Liver (tissue), 3 donors: ENCODE results near the gene JPH4.

Experiments
- CTCF ChIP-seq: fragments of 150-350 bp; IDR thresholded peaks from 2 replicates; pipeline ENCODE4 v1.5.1; 2017; ENCODE audit warnings: improper control_type of control experiment, low read depth, low read length; ENCODE audit not compliant: missing input control
- EGR1 ChIP-seq, 2 donors: IDR thresholded peaks; 2 replicates each; pipeline ENCODE4 v1.6.1; 2016 to 2018; ENCODE audit warnings: antibody characterized with exemption in 2 of 2, low read depth in 2 of 2
- RAD21 ChIP-seq, 2 donors: IDR thresholded peaks; 2 replicates each; pipeline ENCODE4 v1.6.1; 2016; ENCODE audit warnings: antibody characterized with exemption in 2 of 2, mild to moderate bottlenecking in 2 of 2
- REST ChIP-seq: IDR thresholded peaks from 2 replicates; pipeline ENCODE4 v1.6.1; 2016; ENCODE audit warnings: antibody characterized with exemption, mild to moderate bottlenecking
- TF ChIP-seq, protein P1 (sequence below): IDR thresholded peaks from 2 replicates; pipeline ENCODE4 v1.6.1; 2016; ENCODE audit warnings: antibody characterized with exemption
- donor health status: healthy.
- donor health status: healthy.

GRCh38 chr14:23524954-23525353 is 53.6 kb downstream of the JPH4 start:
- TF ChIP-seq RAD21 (IDR thresholded peaks at IDR 0.05), result no peak
- TF ChIP-seq CTCF, result no peak
- no peak for TF ChIP-seq EGR1 (IDR thresholded peaks at IDR 0.05; ENCODE audit: low read depth in 2 of 2)
- TF ChIP-seq, protein P1, sequence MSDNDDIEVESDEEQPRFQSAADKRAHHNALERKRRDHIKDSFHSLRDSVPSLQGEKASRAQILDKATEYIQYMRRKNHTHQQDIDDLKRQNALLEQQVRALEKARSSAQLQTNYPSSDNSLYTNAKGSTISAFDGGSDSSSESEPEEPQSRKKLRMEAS, result no peak
- TF ChIP-seq REST, result no peak
